OCI-LY1 (cell line): ENCODE data around the gene CPTP.

ENCODE experiments used
- H2AFZ ChIP-seq: fragments of 200-600 bp; sonication (generic), shearing (Covaris generic); 2 replicates; pipeline ENCODE4 v1.6.0; 2014; ENCODE audit warnings: antibody characterized with exemption, mild to moderate bottlenecking, low read length
- H3F3A ChIP-seq: fragments of 200-600 bp; sonication (generic), shearing (Covaris generic); 2 replicates; pipeline ENCODE4 v1.6.0; 2014; ENCODE audit warnings: mild to moderate bottlenecking, antibody characterized with exemption, low read length, moderate library complexity; ENCODE audit not compliant: insufficient read depth
- H3K27ac ChIP-seq: fragments of 200-600 bp; sonication (generic); 2 replicates; pipeline ENCODE4 v1.5.1; 2014; ENCODE audit warnings: low read length, mixed run types, mild to moderate bottlenecking, low read depth; ENCODE audit not compliant: poor library complexity, severe bottlenecking
- H3K27me3 ChIP-seq: fragments of 200-600 bp; sonication (generic); 2 replicates; pipeline ENCODE4 v1.6.0; 2014; ENCODE audit warnings: antibody characterized with exemption, mild to moderate bottlenecking, low read length, moderate library complexity; ENCODE audit not compliant: insufficient read depth
- H3K36me3 ChIP-seq: fragments of 200-600 bp; sonication (generic); 2 replicates; pipeline ENCODE4 v1.6.1; 2014; ENCODE audit warnings: mild to moderate bottlenecking, antibody characterized with exemption, low read length, moderate library complexity, mixed read lengths; ENCODE audit not compliant: insufficient read depth
- H3K4me1 ChIP-seq: fragments of 200-600 bp; sonication (generic); 2 replicates; pipeline ENCODE4 v1.5.1; 2014; ENCODE audit warnings: mild to moderate bottlenecking, low read length, moderate library complexity; ENCODE audit not compliant: insufficient read depth, severe bottlenecking
- H3K4me2 ChIP-seq: fragments of 200-600 bp; sonication (generic), shearing (Covaris generic); 2 replicates; pipeline ENCODE4 v1.6.1; 2014; ENCODE audit warnings: low read length
- H3K4me3 ChIP-seq: fragments of 200-600 bp; sonication (generic); 2 replicates; pipeline ENCODE4 v1.5.1; 2014; ENCODE audit warnings: low read length, low read depth, mild to moderate bottlenecking, mixed read lengths; ENCODE audit not compliant: poor library complexity, severe bottlenecking
- H3K79me2 ChIP-seq: fragments of 200-600 bp; shearing (Covaris generic); 2 replicates; pipeline ENCODE4 v1.6.1; 2016; ENCODE audit warnings: mixed run types, low read length, mixed read lengths; ENCODE audit not compliant: insufficient read depth
- H3K9ac ChIP-seq: fragments of 200-600 bp; sonication (generic), shearing (Covaris generic); 2 replicates; pipeline ENCODE4 v1.6.1; 2014; ENCODE audit warnings: mild to moderate bottlenecking, low read length, mixed read lengths
- H3K9me2 ChIP-seq: fragments of 200-600 bp; sonication (generic), shearing (Covaris generic); 2 replicates; pipeline ENCODE4 v1.6.1; 2014; ENCODE audit warnings: low read depth, mild to moderate bottlenecking, low read length, mixed read lengths
- H3K9me3 ChIP-seq: fragments of 200-600 bp; shearing (Covaris generic); 2 replicates; pipeline ENCODE4 v1.6.1; 2014; ENCODE audit warnings: low read length, mixed read lengths
- H4K20me1 ChIP-seq: fragments of 200-600 bp; sonication (generic), shearing (Covaris generic); 2 replicates; pipeline ENCODE4 v1.6.0; 2016; ENCODE audit warnings: mild to moderate bottlenecking, low read length; ENCODE audit not compliant: insufficient read depth
- CTCF ChIP-seq: fragments of 200-600 bp; sonication (generic), shearing (Covaris generic); IDR thresholded peaks from 2 replicates; pipeline ENCODE4 v1.5.1; 2017; ENCODE audit warnings: mild to moderate bottlenecking, antibody characterized with exemption, low read length, moderate library complexity, mixed read lengths
- EZH2 ChIP-seq: fragments of 200-600 bp; sonication (generic), shearing (Covaris generic); IDR thresholded peaks from 2 replicates; pipeline ENCODE4 v1.8.0; 2017; ENCODE audit warnings: borderline replicate concordance, mixed run types, mild to moderate bottlenecking, antibody characterized with exemption, low read length, moderate library complexity, mixed read lengths

CPTP gene

GRCh38 chr1:1359308-1359663 is 34.7 kb downstream of the CPTP start:
- TF ChIP-seq CTCF (no peak), EZH2 (no peak)
- Histone ChIP-seq H3K79me2 (no peaks in the 10 kb centered on the region), H3K4me3 (no peak overlapping the region), H3K27ac (no peak overlapping the region), H4K20me1 (no peaks in the 10 kb centered on the region), H3K4me2 (no peak overlapping the region), H3K36me3 (no peaks in the 10 kb centered on the region), H2AFZ (no peak overlapping the region), H3K9me3 (no peaks in the 10 kb centered on the region), H3K9me2 (no peaks in the 10 kb centered on the region), H3F3A (no peaks in the 10 kb centered on the region), H3K4me1 (peaks cover 6% of the 10 kb centered on the region), H3K9ac (no peak overlapping the region), H3K27me3 (peaks cover 7% of the 10 kb centered on the region; the same call in 1 of the 2 replicates)

- no peak overlapping the region for H3K4me2 ChIP-seq
- no peak overlapping the region for H3K9ac ChIP-seq
- H2AFZ ChIP-seq: no peak overlapping the region
Measured at GRCh38 chr1:1359664-1360468, 35.3 kb downstream of the CPTP start.

GRCh38 chr1:1360506-1361169 is 36.0 kb downstream of the CPTP start:
- Histone ChIP-seq H2AFZ (no peak overlapping the region), H3K27ac (no peak overlapping the region), H3K4me1 (peaks cover 6% of the 10 kb centered on the region), H3K9ac (no peak overlapping the region), H3F3A (no peaks in the 10 kb centered on the region), H4K20me1 (no peaks in the 10 kb centered on the region), H3K4me2 (no peak overlapping the region), H3K9me2 (no peaks in the 10 kb centered on the region), H3K36me3 (no peaks in the 10 kb centered on the region), H3K4me3 (no peak overlapping the region), H3K79me2 (no peaks in the 10 kb centered on the region), H3K9me3 (no peaks in the 10 kb centered on the region), H3K27me3 (peaks cover 7% of the 10 kb centered on the region; the same call in 1 of the 2 replicates)
- no peak for TF ChIP-seq EZH2
- no peak for TF ChIP-seq CTCF

More at GRCh38 chr1:1359664-1360468, 35.3 kb downstream of the CPTP start:
- peaks cover 7% of the 10 kb centered on the region; the same call in 1 of the 2 replicates for H3K27me3 ChIP-seq
- no peak overlapping the region for H3K4me3 ChIP-seq
- no peaks in the 10 kb centered on the region for H3K36me3 ChIP-seq
- H3F3A ChIP-seq: no peaks in the 10 kb centered on the region
- peaks cover 6% of the 10 kb centered on the region for H3K4me1 ChIP-seq
- H4K20me1 ChIP-seq: no peaks in the 10 kb centered on the region
- no peak overlapping the region for H3K27ac ChIP-seq
- TF ChIP-seq EZH2: no peak
- no peak for TF ChIP-seq CTCF
- H3K9me3 ChIP-seq: no peaks in the 10 kb centered on the region
- no peaks in the 10 kb centered on the region for H3K79me2 ChIP-seq
- H3K9me2 ChIP-seq: no peaks in the 10 kb centered on the region
